Activated naive CD4-positive, alpha-beta T cell (primary cell): ENCODE results near the gene ANGPTL8.

Experiments used
- DNase-seq, 4 experiments: peaks; one replicate each; lab custom pipeline; 2025; lab: John Stamatoyannopoulos, UW

Gene ANGPTL8

DNA sequence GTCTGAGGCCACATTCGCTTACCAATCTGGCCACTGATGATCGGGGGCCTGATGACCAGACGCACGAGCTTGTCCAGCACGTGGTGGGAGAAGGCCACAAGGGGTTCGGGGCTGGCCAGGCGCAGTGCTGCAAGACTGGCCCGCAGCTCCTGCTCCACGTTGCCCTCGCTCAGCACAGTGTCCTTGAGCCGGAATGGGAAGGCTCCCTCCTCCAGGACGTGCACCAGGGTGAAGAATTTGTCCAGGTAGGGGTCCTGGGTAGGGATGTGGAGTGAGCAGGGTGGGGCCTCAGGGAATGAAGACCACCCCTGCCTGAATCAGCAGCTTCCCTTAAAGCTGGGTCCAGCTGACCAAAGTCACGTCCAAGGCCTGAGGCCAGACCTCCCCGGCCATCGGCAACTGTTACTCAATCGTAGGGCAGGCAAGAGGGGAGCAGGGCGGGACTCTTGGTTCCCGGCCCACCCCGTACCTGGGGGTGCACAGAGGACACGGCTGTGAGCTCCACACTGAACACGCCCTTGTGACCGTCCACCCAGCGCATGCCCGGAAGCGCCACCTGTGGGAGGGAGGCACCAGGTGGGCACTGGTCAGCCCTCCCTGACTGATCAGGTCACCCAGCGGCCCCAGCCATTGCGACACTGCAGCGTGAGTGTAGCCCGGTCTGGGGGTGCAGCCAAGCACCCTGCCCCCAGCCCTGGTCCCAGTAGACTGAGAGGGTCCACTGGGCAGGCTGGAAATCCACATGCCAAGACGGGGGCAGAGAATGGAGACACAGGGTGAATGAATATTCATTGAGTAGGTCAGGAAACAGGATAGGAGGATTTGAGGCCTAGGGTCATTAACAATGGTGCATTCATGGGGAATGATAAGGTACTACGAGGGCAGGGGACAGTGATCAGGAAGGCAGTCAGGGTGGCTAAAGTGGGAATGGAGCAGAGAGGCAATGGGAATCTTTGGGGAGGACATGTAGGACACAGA, 2.8 kb upstream of the ANGPTL8 start:
- DNase-seq: no peak

DNA sequence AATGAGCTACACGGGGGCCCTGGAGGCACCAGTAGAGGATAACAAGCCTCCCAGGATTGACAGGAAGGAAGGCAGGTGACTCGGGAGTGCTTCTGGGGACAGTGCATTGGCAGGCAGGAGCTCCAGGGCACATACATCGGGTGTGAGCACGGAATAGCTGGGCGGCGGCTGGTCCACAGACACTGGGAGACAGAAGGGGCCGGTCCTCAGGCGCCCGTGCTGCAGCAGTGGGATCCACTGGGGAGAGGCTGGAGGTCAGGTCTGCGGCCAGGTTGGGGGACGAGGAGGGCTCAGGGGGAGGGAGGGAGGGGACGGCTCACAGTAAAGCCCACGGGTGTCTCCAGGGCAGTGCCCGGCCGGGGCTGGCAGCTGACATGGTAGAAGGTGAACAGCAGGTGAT, 2.1 kb upstream of the ANGPTL8 start:
- DNase-seq: no peak

DNA sequence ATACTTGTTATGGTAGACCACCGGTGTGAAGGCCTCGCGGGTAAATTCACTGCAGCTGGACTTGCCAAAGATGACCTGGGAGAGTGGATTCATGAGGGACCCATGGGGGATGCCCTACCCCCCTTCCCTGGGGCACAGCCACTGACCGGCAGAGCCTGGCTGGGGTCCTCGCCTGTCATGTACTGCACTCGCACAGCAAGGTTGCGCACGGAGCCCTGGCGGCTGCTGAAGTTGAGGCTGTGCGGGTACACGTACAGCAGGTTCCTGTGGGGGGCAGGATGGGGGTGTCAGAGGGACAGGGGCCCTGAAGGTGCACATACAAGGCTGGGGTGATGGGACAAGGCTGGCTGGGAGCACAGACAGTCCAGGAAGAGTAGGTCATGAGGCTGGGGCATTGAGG, 1.4 kb upstream of the ANGPTL8 start:
- no peak for DNase-seq

DNA sequence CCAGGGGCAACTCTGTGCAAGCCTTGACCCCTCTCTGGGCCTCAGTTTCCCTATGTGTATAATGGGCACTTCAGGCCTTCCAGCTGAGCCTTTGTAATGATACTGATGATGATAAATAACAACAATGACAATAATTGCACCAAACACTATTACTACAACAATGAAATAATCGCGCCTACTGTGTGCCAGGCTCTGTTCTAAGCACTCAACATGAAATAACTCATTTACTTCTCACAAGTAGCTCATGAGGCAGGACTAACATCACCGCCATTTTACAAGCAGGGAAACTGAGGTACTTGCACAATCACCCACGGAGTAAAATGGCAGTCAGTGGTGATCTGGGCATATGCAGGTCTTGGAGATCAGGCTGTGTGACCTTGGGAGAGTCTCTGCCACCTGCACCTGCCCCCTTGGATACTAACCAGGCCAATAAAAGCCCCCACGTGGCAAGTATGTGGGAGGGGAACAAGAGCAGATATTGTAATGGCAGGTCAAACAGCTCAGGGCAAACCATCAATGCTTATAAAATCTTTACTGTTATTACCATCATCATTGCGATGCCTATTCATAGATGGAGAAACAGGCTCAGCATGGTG, 540 bp upstream of the ANGPTL8 start:
- no peak for DNase-seq

DNA sequence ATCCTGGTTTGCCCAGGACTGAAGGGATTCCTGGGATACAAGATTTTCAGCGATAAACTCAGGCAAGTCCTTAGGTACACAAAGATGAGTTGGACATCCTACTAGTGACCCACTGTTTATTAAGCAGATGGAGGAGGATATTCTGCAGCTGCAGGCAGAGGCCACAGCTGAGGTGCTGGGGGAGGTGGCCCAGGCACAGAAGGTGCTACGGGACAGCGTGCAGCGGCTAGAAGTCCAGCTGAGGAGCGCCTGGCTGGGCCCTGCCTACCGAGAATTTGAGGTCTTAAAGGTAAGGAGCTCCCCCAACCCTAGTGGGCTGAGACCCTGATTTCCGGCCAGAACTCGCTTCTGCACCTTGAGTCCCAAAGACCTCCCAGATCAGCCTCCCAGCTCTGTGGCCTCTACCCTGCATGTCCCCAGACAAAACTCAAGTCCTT, 607 bp downstream of the ANGPTL8 start:
- no peak for DNase-seq

DNA sequence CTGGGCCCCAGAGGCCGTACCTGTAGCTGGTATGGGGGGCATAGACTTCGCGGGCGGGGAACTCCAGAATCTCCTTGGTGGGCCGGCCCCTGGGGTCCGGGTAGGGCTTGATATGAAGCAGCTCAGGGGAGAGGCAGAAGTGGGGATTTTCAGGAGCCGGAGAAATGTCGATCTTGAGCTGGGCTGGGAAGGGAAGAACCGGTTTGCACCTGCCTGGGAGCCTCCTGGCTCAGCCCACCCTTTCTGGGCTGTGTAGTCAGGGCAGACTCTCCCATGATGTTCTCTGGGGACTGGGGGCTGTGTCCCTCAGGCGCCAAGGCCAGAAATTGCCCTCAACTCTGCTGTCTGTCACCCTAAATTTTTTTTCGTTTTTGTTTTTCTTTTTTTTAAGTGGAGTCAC, 2.6 kb downstream of the ANGPTL8 start:
- DNase-seq: no peak

DNA sequence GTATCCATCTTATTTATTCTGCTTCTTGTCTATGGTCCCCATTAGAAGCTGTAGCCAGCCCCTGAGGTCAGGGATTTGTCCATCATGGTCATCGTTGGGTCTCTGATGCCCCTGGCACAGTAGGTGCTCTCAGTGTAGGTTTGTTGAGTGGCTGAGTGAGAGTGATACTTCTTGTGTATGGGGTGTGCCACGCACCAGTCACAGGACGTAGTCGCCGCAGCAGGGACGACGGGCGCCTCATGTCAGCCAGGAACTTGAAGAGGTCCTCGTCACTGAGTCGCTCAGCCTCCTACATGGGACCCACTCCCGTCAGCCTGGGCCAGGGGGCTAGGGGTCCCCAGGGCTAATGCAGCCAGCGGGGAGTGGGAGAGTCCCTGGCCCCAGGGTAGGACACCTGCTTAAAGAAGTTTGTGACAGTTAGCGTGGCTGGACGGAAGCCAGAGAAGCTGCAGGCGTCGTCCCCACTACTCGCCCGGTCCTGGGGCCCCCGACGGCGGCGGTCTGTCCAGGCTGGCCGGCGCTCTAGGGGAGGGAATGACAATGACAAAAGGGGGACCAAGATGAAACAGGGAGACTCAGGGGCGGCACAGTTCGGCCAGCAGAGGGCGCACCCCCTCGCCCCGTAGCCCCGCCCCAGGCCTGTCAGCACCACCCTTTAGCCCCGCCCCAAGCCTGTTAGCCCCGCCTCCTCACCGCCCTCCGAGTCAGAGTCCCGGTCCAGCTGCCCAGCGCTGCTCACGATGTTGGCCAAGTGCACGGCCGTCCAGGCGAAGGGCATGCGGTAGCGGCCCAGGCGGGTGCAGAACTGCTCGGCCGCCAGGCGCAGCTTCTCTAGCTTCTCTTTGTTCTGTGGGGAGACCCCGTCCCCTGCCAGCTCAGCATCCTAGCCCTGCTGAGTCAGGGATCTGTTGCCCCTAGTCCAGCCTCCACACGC, 3.7 kb downstream of the ANGPTL8 start:
- DNase-seq: peak; percentile 66 to 77 (median 73)

DNA sequence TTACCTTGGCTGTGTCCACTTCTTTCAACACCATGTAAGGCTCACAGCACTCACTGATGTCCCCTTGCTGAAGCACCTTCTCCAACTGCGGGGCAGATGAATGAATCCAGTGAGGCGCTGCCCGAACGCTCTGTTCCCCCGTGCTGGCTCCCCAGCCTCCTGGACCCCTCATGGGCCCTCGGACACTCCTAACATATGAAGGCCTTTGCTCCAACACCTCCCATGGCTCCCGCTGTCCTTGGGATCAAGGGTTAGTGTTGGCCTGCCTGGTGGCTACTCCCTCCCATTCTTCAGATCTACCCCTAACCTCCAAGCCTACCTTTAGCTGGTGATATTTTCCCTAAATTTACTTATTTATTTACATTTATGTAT, 4.4 kb downstream of the ANGPTL8 start:
- no peak for DNase-seq

DNA sequence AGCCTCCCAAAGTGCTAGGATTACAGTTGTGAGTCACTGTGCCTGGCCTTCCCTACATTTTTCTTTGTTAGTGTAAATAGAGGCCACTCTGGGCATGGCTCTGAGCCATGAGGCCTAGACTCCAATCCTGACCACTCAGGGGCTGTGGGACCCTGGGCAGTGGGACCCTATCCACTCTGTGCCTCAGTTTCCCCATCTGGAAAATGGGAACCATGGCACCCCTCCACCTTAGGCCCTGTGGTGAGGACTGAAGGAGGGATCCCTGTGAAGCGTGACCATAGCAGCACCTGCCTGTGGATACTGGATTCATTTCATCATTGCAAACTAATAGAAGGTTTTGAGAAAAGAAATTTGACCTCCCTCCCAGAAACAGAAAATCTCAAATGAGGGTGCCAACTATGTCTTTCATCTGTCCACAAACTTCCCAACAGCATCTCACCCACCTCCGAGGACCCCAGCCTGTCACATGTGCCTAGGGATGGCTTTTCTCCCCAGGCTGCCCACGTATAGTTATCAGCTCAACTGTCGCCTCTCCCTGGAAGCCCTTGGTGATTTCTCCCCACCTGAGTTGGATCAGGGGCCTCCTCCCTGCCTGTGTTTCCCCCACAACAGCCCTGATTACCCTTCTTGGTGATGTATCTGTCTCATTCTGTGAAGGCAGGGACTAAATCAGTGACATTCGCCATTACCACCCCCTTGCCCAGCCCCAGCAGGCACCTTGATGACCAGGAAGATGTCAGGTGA, 5.6 kb downstream of the ANGPTL8 start:
- no peak for DNase-seq

DNA sequence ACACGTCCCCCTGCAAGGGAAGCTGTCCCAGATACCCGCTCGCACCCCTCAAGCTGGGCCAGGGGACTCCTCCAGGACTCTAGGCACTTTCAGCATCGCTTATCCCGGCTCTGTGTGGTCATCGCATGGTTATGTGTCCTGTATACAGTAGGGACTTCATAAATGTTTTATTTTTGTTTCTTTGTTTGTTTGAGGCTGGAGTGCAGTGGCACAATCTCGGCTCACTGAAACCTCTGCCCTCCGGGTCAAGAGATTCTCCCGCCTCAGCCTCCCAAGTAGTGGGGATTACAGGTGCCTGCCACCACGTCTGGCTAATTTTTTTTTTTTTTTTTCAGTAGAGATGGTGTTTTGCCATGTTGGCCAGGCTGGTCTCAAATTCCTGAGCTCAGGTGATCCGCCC, 7.5 kb downstream of the ANGPTL8 start:
- no peak for DNase-seq

DNA sequence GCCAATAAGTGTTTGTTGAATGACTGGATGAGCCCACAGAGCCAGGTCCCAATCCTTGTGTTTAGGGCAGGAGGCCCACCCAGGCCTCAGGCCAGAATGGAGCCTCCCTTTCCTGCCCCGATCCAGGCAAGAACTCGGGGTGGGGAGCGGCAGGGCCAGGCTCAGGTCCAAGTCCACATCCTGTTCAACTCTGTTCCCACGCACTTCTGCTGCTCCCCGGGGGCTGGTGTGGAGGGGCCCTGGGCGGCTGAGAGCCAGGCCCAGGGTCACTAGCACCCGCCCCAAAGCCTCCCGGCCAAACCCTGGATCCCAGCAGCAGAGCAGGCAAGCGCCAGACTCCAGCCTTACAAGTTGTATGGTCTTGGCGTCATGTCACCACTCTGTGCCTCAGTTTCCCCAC, 8.0 kb downstream of the ANGPTL8 start:
- DNase-seq: no peak

DNA sequence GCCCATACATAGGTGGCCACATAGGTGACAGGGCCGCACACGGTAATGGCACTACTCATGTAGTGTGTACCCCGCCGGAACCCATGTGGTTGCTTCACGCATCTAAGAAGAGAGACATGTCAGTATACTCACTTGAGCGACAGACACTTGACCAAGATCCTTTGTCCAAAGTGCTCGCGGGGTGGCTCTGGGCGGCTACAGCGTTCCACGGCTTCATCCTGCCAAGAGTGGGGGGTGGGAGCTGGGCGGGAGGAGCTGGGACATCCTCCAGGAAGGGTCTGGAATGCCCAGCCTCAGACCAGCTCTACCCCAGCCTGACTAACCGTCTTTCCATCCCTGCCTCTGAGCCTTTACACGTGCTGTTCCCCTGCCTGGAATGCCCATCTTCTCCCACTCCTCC, 8.5 kb downstream of the ANGPTL8 start:
- DNase-seq: no peak

DNA sequence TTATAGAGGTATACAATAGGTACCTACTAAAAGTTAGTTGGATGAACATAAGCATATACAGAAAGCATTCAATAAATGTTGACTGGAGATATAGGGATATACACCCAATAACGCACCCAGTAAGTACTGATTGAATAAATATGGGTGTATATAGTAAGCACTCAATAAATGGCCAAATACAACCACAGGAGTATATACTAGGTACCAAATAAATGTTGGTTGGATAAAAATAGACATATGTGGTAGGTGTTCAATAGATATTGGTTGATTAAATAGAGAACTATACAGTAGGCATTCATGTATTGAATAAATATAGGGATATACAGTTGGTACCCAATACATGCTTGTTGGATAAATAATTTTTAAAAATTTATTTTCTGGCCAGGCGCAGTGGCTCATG, 9.4 kb downstream of the ANGPTL8 start:
- DNase-seq: no peak

DNA sequence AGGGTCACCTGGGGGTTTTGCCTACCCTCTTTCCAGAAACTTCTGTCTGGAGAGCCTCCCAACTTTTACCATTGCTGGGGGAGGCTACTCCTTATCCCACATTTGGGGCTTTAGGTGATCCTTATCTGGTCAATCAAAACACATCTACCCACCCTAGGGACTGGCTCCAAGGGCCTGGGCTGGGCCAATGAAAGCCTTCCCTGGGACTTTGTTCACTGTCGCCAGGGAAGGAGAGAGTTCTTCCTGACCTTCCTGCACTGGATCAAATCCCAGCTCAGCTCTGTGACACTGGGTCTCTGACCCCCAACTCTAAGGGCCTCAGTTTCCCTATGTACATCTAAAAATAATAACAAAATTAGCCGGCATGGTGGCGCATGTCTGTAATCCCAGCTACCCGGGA, 11.8 kb downstream of the ANGPTL8 start:
- DNase-seq: no peak

DNA sequence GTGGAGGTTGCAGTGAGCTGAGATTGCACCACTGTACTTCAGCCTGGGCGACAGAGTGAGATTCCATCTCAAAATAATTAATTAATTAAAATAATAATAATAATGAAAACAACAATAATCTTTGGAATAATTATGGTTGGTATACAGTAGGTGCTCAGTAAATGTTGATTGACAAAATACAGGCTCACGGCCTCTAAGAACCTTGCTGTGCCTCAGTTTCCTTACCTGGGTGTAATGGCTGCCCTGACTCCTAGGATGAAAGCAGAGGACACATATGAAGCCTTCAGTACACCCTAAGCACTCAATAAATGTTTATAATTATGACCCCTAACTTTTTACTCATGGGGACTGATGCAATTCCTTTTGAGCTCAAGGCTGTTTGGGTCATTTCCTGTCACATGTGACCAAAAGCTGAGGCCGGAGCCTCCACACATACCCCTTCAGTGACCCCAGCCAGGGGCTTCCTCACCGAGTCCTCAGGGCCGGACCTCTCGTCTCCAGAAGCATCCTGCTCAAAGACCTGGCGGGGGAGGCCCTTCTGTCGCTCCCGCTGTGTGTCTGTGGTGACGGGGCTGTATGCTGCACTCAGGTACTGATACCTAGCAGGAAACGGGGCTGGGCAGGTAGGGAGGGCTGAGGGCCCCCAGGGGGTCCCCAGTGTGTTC, 12.4 kb downstream of the ANGPTL8 start:
- DNase-seq: no peak

DNA sequence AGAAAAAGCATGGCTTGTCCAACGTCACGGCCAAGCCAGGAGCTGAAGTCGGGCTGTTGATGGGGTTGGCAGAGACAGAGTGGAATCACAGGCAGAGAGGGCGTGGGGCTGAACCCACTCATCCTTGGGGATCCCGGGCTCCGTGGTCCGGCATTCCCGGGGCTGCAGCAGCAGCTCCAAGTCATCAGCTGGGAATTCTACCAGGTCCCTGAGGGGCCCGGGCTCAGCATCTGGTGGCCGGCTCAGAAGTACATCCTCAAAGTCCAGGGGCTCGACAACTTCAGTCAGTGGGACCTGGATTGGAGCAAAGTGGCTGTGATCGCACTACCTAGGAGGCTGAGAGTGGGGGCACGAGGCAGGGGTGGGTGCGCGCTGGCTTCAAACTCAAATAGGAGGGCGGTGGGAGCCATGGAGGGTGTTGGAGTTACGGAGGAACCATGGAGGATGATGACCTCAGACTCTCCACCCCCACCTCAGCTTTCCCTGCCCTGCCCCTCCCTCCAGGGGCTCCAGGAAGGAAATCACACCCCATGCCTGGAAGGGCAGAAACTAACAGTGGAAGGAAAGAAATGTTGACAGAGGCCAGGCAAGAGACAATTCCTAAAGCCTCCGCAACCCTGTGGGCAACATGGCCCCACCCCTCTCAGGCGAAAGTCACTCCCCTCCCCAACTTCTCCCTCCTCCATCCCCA, 13.4 kb downstream of the ANGPTL8 start:
- no peak for DNase-seq

DNA sequence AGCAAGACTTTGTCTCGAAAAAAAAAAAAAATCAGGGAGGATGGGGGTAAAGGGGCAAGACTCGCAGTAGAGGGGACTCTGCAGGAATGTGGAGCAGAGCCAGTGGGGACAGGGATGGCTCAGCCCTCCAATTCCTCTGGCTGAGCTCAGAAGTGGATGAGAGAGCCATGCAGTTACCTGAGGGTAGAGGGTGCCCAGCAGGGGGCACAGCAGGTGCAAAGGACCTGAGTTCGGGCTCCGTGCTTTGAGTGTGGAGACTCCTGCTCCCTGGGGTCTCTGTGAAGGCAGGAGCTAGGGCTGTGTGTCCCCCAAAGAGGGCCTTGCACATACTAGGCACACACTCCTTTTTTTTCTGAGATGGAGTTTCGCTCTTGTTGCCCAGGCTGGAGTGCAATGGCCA, 15.2 kb downstream of the ANGPTL8 start:
- no peak for DNase-seq

DNA sequence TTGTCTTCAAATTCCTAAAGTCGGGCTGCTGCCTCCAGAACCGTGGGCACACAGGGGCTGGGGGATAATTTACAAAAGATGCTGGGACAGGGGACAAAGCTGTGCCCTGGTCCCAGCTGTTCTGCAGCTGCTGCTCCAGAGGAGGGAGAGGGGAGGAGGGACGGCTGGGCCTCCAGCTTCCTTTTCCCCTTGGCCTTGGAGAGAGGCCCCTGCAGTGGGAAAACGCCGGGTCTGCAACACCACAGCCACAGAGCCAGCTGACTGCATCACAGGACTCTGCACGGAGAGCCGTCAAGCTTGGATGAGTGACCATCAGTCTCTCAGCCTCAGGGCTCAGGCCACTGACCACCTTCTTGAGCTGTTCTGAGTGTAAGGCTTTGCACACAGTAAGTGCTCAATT, 16.8 kb downstream of the ANGPTL8 start:
- DNase-seq: no peak

DNA sequence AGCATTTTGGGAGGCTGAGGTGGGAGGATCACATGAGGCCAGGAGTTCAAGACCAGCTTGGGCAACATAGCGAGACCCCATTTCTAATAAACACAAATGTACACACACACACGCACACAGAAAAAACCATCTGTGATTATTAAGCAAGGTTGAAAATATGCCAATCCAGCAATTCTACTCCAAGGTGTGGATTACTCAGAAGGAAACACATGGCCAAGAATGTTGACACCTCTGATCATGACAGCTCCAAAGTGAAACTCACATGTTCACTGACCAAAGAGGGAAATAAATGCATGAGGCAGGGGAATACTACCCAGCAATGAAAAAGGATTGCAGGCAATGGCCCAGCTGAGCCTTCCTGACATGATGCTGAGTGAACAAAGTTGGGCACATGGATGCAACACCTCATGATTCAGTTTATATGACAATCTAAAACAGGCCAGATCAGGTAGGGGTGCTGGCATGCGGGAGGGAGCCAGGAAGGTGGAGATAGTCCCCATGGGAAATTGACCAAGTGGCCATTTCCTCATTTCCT, 18.5 kb downstream of the ANGPTL8 start:
- no peak for DNase-seq

DNA sequence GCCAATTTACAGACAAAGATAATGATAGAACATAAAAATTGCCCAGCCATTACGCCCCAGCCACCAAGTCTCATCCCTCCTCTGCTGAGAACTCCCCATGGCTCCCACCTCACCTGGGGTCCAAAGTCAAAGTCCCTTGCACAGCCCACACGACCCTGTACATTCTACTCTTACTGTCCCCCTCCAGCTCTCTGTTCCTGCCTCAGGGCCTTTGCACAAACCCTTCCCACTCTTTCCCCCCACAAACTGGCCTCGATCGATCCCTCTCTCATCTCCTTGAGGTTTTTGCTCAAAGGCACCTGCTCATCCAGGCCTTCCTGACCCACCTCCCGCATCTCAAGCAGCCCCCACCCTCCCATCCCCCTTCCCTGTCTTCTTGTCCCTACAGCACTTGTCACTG, 21.6 kb downstream of the ANGPTL8 start:
- DNase-seq: no peak
